NCI-H2107 treated with DMSO at 0.1 percent for 48 hours (cell line): ENCODE measurements around the gene TP63.
"Not testable (repeated sequence)": the region's sequence is repeated elsewhere in the genome, so short reads cannot be mapped to it uniquely, and the experiment has no call there.

ENCODE experiments used
- DNase-seq: peaks from one replicate; lab custom pipeline; 2025; ENCODE audit not compliant: unreplicated experiment; lab: John Stamatoyannopoulos, UW

TP63 gene

DNA sequence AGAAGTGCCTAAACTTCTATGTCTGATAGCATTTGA lies at the start of gene TP63:
Gene TP63, plus strand, starts transcription at position 17 of the 36 bp plus-strand sequence. CDS start 127 bp downstream, outside the sequence.
- no peak for DNase-seq

DNA sequence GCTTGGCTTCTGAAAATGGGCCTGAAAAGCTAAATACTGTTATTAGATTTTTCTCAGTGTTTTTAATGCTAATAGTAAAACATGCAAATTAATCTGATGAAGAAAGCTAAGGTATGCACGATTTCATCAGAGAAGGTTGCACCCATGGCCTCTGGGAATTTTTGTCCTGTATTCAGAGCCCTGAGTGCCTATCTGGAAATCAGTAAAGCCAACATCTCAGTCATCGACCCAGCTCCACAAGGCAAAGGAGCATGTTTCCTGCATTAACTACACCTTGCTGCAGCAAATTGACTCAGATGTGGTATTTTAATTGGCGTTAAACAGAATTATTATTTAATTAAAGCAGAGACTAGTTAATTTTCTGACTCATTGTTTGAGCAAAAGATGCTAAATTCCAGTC lies 49.0 kb upstream of the TP63 start:
- DNase-seq = no peak

DNA sequence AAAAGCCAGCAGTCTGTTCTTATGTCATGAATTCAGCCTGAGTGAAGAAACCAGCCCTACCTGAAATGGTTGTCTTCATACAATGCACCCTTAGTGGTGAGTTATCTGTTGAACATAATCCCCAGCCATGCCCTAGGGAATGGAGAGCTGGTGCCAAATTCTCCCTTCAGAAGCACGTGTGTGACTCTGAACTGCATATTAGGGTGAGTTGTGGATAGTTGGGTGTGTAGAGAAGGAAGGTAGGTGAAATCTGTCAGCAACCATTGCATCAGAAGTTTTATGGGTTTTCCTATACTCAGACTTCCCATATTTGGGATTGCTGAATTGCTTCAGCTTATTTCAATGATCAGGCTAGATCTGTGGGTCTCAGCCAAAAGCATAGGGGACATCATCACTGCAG lies 46.5 kb upstream of the TP63 start:
- DNase-seq = no peak

DNA sequence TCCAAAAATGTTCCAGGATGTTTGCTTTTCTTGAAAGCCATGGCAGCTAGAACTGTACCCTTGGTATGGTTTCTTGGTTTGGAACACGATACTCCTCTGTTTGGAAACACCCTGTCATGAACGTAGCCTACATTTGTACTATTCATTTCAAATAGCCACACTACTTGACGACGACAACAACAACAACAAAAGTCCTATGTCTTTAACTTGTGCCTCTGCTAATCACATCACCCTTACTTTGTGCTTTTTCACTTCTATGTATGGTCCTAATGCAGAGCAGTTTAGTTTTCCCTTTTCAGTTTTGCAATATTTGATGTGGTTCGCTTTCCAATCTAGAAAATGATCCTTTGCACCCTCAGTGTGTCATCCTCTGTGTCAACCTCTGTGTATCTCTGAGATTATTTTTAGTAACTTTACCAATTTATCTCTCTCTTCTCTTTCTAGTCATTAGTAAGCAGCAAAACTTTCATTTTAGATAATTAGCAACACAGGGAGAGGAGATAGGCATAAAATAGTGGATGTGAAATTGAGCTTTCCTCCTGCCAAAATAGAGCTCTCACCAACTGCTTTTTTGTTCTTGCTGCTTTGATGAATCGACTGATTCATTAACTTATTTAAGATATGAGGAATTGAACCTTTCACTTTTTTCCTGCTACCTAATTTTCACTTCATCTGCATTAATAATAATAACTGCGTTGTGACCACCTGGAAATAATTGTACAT lies 44.1 kb upstream of the TP63 start:
- no peak for DNase-seq

DNA sequence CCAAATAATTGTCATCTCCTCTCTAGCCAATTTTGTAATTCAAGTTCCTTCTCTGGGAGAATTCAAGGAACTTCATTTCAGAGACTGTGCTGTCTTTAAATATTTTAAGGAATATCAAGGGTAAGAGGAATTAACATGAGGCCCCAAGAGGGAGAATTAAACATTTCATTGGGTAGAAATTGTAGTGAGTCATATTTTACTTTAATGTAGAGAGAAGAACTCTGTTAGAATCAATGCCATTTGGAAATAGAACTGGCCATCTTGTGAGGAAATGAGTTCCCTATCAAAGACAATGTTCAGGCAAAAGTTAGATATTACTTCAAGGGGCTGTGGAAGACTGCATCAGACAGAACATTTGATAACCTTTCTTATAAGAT lies 43.5 kb upstream of the TP63 start:
- no peak for DNase-seq

DNA sequence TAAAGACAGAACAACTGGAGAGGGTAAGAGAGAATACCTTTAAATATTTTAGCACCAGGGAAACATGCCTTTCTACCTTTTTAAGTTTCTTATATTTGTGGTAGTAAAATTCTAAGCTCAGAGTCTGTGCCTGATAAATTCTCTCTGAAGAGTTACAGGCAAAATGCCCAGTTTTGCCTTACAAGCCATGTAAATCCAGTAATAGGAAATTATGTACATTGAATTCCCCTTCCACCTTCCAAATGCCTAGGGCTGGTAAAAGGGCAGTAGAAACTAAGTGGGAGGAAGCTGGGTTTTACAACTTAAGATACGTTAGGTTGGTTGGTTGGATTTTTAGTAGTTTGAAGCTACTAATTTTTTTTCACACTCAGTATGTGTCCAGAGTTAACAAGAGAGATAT lies 43.1 kb upstream of the TP63 start:
- no peak for DNase-seq

DNA sequence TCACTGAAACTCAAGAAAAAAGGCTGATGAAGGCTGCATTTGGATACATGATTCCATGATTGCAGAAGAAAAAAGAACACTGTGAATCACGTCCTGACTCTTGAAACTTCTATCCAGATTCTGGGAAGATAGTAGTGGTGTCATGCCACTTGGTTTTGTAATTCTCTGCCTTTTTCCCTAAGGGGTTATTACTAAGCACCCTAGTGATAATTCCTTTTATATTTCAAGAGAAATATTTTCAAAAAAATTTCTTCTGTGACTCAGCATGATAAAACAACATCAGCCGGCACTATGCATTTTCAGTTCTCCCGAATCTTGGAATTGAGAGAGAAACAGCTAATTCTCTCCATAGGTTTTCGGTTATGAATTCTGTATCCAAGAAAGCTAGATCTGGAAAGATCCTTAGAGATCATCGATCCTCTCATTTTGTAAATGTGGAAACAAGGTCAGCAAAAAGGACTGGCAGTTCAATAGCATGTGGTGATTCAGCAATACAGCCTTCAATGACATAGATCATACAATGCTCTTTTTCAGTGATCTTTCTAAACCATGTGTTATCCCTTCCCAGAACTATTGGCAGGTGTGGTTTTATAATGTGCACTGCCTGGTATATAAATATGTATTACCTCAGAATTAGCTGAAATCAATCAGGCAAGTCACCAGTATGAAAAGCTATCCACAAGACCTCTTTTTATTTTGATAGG lies 42.6 kb upstream of the TP63 start:
- no peak for DNase-seq

DNA sequence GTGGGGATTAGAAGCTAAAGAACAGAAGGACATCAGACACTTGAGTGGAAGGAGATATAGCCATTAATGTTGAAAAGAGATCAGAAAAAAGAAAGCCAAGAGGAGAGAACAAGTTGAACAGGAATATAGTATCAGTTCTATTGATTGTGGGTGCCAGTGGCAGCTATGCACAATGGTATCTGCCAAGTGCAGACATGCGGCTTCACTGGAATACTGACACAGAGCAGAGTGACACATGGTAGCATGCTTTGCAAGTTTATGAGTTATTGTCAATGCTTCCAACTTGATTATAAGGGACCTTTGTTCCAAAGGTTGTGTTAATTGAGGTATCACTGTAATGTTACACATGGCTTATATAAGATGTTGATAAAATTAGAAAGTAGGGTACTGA lies 42.0 kb upstream of the TP63 start:
- DNase-seq = no peak

DNA sequence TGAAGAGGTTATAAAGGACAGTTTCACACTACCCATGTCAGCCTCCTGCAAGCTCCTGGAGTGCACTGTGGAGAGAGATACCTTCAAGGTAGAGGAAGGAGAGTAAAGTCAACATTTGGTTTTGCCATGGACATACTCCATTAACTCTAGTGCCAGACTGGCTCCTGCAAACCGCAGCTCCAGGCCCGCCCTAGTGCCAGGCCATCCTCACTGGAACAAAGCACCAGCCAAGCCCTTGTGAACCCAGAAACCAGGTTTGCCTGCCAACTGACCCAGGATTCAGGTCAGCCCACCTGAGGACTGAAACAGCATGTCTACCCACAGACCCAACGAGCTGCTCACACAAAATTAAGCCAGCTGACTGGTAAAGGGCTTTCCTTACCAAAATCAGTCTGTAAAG lies 41.0 kb upstream of the TP63 start:
- DNase-seq = no peak

DNA sequence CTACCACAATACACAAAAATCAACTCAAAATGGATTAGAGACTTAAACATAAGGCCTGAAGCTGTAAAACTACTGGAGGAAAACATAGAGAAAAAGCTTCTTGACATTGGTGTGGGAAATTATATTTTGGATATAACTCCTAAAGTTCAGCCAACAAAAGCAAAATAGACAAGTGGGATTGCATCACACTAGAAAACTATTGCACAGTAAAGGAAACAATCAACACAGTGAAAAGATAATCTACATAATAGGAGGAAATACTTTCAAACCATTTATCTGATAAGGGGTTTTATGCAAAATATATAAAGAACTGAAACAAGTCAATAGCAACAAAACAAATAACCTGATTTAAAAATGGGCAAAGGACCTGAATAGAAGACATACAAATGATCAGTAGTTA lies 37.6 kb upstream of the TP63 start:
- DNase-seq = no peak

DNA sequence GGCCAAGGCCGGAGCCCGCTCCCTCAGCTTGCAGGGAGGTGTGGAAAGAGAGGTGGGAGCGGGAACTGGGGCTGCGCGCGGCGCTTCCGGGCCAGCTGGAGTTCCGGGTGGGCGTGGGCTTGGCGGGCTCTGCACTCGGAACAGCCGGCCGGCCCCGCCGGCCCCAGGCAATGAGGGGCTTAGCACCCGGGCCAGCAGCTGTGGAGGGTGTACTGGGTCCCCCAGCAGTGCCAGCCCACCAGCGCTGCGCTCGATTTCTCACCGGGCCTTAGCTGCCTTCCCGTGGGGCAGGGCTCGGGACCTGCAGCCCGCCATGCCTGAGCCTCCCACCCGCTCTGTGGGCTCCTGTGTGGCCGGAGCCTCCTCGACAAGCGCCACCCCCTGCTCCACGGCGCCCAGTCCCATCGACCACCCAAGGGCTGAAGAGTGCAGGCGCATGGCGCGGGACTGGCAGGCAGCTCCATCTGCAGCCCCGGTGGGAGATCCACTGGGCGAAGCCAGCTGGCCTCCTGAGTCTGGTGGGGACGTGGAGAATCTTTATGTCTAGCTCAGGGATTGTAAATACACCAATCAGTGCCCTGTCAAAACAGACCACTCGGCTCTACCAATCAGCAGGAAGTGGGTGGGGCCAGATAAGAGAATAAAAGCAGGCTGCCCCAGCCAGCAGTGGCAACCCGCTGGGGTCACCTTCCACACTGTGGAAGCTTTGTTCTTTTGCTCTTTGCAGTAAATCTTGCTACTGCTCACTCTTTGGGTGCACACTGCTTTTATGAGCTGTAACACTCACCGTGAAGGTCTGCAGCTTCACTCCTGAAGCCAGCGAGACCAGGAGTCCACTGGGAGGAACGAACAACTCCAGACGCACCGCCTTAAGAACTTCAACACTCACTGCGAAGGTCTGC lies 34.9 kb upstream of the TP63 start:
- not testable (repeated sequence) for DNase-seq

DNA sequence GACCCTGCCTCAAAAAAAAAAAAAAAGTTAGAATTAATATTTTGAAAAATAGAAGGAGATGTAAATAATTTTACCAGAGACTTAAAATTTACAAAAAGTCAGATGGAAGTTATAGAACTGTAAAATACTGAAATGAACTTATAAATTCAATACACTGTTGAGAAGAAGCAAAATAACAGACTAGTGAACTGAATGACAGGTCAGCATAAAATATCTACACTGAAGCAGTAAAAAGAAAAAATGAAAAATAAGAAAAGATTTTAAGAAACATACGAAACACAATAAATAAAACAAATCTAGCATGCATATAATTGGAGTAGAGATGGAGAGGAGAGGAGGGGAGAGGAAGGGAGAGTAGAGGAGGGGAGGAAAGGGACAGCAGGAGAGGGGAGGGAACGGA lies 33.3 kb upstream of the TP63 start:
- DNase-seq = no peak

DNA sequence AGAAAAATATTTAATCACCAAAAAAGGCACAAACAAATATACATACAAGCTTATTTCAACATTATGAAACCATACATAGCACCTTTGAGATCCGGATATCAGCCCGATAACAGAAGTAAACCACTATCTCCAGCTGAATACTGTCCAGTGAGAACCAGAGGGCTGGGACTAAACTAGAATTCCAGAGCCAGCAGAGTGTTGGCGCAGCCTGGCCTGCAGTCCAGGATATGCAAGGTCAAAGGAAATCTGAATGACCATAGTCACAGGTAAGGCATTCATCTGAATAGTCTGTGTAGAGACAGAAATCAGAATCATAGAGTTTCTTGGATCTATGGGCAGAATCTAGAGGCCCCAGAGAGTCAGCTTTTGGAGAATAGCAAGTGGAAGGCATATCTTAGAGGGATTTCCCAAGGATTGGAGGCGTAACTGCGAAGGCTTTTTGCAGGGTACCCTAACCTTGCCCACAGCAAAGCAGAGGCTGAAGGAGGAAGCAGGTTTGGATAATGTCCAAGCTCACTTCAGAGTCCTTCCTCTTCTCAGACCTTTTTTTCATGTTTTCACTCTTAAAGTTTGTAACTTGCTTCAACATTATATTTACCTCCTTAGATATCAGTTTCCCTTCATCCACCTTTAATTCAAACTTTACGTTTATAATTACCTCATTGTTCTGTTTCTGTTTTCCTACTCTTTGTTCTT lies 32.5 kb upstream of the TP63 start:
- no peak for DNase-seq

DNA sequence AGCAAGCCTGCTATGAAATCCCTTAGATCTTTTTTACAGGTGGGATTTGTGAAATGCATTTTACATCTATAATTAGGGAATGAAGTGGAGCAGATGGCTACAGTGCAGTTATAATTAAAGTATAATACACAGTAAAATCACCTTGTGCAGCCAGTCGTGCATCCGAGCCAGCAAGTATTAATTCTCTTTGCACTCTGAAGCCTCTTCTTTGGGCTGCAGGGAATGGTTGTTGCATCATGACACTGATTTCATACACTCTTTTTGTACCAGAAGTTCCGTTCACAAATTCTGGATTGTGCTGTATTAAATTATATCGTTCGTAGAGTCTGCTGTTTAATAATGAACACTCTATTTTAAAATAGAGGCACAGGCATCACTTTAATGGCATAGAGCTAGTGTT lies 28.7 kb upstream of the TP63 start:
- DNase-seq = no peak

DNA sequence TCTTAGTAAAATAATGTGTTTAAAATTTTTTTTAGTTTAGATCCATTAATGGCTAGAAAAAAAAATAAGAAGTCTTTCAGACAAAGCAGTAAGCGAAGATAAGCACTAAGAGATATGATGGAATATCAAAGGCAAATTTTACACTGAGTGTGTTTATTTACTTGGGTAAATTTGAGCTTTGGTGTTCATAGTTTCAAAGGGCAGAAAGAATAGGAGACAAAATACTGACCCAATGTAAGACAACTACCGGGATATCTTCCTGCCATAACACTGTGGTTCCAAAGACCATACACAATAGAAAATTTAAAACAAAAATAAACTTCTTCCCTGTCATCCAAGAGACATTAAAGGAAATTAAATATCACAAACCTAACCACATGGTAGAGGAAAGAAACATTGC lies 25.5 kb upstream of the TP63 start:
- DNase-seq = no peak

DNA sequence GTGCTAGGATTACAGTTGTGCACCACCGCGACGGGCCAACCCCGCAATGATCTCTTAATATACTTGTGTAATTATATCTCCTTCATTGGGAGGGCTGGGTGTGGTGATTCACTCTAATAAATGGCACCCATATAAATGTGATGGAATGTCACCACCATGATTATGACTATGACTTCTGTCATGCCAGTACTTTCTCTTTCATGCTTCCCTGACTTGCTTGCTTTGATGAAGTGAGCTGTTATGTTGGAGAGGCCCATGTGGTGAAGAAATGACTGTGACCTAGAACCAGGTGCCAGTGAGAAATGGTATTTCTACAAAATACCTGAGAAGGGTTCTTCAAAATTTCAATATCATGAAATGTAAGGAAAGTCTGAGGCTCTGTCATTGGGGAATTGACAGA lies 24.4 kb upstream of the TP63 start:
- DNase-seq = no peak

DNA sequence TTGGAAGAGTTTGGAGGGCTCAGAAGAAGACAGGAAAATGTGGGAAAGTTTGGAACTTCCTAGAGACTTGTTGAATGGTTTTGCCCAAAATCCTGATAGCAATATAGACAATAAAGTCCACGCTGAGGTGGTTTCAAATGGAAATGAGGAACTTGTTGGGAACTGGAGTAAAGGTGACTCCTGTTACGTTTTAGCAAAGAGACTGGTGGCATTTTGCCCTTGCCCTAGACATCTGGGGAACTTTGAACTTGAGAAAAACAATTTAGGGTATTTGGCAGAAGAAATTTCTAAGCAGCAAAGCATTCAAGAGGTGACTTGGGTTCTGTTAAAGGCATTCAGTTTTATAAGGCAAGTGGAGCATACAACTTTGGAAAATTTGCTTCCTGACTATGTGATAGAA lies 18.5 kb upstream of the TP63 start:
- not testable (repeated sequence) for DNase-seq

DNA sequence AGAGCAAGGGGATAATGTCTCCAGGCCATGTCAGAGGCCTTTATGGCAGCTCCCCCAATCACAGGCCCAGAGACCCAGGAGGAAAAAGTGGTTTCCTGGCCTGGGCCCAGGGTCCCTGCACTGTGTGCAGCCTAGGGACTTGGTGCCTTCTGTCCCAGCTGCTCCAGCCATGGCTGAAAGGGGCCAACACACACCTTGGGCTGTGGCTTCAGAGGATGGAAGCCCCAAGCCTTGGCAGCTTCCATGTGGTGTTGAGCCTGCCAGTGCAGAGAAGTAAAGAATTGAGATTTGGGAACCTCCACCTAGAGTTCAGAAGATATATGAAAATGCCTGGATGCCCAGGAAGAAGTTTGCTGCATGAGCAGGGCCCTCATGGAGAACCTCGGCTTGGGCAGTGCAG lies 18.1 kb upstream of the TP63 start:
- DNase-seq = no peak

DNA sequence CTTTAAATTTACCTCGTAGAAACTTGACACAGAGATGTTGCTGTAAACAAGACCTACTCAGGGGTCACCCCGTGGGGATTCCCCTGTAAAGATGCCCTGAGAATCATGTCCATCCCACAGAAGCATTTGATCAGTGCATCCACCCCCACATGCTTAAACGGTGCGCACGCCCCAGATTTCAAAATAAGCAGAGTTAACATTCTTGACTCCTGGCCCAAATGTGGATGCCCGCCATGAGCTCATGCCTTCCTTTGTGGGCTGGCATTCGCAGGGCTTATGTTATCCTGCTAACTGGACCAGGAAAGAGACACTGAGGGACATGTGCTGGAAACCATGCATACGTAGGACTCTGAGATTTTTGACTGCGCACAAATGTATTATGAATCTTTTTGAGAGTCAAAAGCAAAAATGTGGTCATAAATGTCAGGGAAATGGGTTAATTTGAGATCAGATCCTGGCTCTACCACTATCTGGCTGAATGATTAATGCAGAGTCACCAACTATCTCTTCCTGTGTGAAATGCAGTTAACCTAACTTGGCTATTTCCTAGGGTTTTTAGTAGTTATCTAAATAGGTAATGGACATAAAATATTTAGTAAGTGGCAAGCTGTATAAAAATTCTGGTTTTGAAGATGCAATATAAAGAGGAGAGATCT lies 9.1 kb upstream of the TP63 start:
- DNase-seq = no peak

DNA sequence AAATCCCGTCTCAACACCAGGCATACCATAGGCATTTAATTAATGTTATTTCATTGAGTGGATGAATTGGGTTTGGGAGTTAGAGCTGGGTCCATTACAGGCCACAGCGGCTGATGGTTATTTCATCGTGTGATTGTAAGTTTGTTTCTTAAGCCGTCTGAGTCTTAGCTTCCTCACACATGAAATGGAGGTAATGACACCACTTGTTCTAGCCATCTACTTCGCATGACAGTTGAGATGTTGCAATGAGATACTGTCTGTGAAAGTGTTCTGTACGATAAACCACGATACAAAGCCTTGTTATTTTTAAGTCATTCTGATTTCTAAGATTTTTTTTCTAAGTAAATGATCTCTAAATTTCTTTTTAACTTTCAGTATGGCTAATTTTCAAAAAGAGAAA lies 8.6 kb upstream of the TP63 start:
- no peak for DNase-seq

DNA sequence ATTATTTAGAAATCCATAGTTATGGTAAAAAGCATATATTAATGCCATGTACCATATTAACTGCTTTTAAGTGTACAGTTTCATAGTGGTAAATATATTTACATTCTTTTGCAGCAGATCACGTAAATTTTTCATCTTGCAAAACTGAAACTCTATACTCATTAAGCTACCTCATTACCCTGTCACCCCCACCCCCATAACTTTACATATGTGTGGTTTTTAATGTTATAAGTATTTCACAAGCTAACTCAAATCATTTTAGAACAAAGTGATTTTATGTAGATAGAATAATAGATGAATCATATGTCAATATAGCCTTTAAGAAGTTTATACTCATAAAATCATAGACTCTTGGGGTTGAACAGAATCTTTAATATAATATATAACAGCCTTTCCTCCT lies 7.1 kb upstream of the TP63 start:
- DNase-seq = no peak

DNA sequence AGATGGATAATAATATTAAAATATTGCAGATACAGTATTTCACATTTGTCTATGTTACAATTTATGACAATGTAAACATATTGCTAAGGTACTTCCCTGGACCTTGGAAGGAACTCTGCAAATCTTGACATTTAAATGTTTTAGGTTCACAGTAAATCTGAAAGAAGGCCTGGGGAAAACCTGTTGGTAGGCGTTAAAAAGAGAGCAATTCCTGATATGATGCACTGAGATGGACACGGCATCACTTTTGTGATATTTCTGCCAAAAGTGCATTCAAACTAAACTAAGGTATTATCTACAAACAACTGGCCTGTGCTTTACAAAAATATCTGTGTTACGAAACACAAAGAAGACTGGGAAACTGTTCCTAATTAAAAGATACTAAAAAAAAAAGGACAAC lies 6.1 kb upstream of the TP63 start:
- no peak for DNase-seq
